ENCODE measurements around the gene CNGB1. TPM values are rescaled to one million over a fixed set of nuclear protein-coding genes. Genes with fewer than 3 reads are reported as not detected.
A peak's percentile ranks its signal among the peaks of the same experiment; 100 is the strongest.

CNGB1 gene
- total and polyA plus RNA-seq, 2 of the 13 experiments (the other 11 are each of a cell fraction or from before 2014, with no cell fraction given), result 0.02 to 0.15 TPM

DNA sequence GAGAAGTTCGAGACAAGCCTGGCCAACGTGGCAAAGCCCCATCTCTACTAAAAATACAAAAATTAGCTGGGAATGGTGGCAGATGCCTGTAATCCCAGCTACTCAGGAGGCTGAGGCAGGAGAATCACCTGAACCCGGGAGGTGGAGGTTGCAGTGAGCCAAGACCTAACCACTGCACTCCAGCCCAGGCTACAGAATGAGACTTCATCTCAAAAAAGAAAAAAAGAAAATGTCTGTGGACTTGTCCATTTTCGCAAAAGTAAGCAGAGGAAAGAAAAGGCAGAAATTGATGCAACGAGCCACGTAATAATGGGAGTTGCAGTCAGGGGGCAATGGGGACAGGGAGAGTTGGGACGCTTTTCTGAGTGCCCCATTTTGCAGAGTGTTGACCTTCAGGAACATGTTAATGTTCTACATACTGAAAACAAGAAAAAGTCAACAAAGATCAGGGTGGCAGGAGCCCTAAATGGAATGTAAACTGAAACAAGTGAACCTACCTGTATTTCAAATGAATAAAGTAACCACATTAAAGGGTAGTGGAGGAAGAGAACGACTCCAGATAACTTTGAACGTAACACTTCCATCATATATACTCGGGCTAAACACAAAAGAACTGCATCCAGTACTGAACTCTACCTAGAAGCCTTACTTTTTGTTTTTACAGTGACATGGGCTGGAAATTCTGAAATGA, 76.4 kb downstream of the CNGB1 start (continued):
- TF ChIP-seq, protein P1, sequence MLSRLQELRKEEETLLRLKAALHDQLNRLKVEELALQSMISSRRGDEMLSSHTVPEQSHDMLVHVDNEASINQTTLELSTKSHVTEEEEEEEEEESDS (CRISPR knock-in tag; IDR thresholded peaks at IDR 0.05; ENCODE audit: borderline replicate concordance), result no peak
- TF ChIP-seq ZNF333 (CRISPR knock-in tag; IDR thresholded peaks at IDR 0.05; ENCODE audit: borderline replicate concordance) (no peak), DR1 (CRISPR knock-in tag; IDR thresholded peaks at IDR 0.05) (no peak), RELA (CRISPR knock-in tag; IDR thresholded peaks at IDR 0.05) (peak; percentile 97; the same call in 1 of the 2 replicates), RORA (CRISPR knock-in tag; IDR thresholded peaks at IDR 0.05) (0 out of 2 replicates have a peak, but pooled peaks have one; percentile 65), KDM5A (IDR thresholded peaks at IDR 0.05; ENCODE audit: borderline replicate concordance, low read length) (no peak), MYNN (CRISPR knock-in tag; IDR thresholded peaks at IDR 0.05; ENCODE audit: low read depth) (no peak), PAX8 (CRISPR knock-in tag; IDR thresholded peaks at IDR 0.05; ENCODE audit: borderline replicate concordance) (0 out of 2 replicates have a peak, but pooled peaks have one; percentile 55), ZNF335 (CRISPR knock-in tag; IDR thresholded peaks at IDR 0.05) (peak; percentile 53; the same call in 1 of the 2 replicates), ZNF775 (CRISPR knock-in tag; IDR thresholded peaks at IDR 0.05; ENCODE audit: borderline replicate concordance) (no peak), ZNF674 (CRISPR knock-in tag; IDR thresholded peaks at IDR 0.05; ENCODE audit: low read depth) (no peak), HNF4A (CRISPR knock-in tag; IDR thresholded peaks at IDR 0.05) (peak; percentile 84), EZH2 (conservative IDR thresholded peaks at IDR 0.05; ENCODE audit: low read depth, low read length) (no peak), NRL (CRISPR knock-in tag; IDR thresholded peaks at IDR 0.05; ENCODE audit: borderline replicate concordance) (no peak), RBAK (CRISPR knock-in tag; IDR thresholded peaks at IDR 0.05) (peak; percentile 63; the same call in 1 of the 2 replicates), STAT6 (CRISPR knock-in tag; IDR thresholded peaks at IDR 0.05; ENCODE audit: borderline replicate concordance) (peak; percentile 92), ZNF383 (CRISPR knock-in tag; IDR thresholded peaks at IDR 0.05; ENCODE audit: borderline replicate concordance) (no peak), SNRNP70 (IDR thresholded peaks at IDR 0.05; ENCODE audit: low read depth, low read length) (no peak), ZNF484 (CRISPR knock-in tag; IDR thresholded peaks at IDR 0.05; ENCODE audit: borderline replicate concordance, low read depth) (no peak), RFX3 (CRISPR knock-in tag; IDR thresholded peaks at IDR 0.05) (no peak), KDM4B (CRISPR knock-in tag; IDR thresholded peaks at IDR 0.05) (peak; percentile 67; the same call in 1 of the 2 replicates), ZNF567 (CRISPR knock-in tag; IDR thresholded peaks at IDR 0.05; ENCODE audit: borderline replicate concordance) (0 out of 2 replicates have a peak, but pooled peaks have one; percentile 18), TAF15 (IDR thresholded peaks at IDR 0.05; ENCODE audit: low read depth, low read length, poor library complexity, severe bottlenecking) (no peak)
- TF ChIP-seq, protein P2, sequence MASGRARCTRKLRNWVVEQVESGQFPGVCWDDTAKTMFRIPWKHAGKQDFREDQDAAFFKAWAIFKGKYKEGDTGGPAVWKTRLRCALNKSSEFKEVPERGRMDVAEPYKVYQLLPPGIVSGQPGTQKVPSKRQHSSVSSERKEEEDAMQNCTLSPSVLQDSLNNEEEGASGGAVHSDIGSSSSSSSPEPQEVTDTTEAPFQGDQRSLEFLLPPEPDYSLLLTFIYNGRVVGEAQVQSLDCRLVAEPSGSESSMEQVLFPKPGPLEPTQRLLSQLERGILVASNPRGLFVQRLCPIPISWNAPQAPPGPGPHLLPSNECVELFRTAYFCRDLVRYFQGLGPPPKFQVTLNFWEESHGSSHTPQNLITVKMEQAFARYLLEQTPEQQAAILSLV (CRISPR knock-in tag; IDR thresholded peaks at IDR 0.05; ENCODE audit: borderline replicate concordance), result no peak
- TF ChIP-seq, protein P3, sequence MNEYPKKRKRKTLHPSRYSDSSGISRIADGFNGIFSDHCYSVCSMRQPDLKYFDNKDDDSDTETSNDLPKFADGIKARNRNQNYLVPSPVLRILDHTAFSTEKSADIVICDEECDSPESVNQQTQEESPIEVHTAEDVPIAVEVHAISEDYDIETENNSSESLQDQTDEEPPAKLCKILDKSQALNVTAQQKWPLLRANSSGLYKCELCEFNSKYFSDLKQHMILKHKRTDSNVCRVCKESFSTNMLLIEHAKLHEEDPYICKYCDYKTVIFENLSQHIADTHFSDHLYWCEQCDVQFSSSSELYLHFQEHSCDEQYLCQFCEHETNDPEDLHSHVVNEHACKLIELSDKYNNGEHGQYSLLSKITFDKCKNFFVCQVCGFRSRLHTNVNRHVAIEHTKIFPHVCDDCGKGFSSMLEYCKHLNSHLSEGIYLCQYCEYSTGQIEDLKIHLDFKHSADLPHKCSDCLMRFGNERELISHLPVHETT (CRISPR knock-in tag; conservative IDR thresholded peaks at IDR 0.05), result 0 out of 2 replicates have a peak, but pooled peaks have one; percentile 32

Data from HepG2 (cell line).